A549 treated with dexamethasone at 1 μM for 4 hours (cell line): ENCODE data around the gene NDNF. TPM values are rescaled to one million over a fixed set of nuclear protein-coding genes. Genes with fewer than 3 reads are reported as not detected.

ENCODE experiments used
- total RNA-seq: library from RNA; stranded (reverse); fragments of 200-300 nt; extraction: Qiagen RNA extraction; gene quantifications from 5 replicates; pipeline ENCODE4 v1.2.3, GENCODE V29; 2022

The NDNF gene
- not detected in 5 replicates for total RNA-seq

GRCh38 chr4:121072224-121073003, at the start of gene NDNF:
NDNF (minus strand) TSS chr4:121072535; CDS start chr4:121045837, 26,698 bp downstream.

Other genes starting within 250 kb of the NDNF start
- 2.9 to 5.1 TPM (median 4.4 TPM) in 5 replicates for gene PRDM5, start 149.8 kb downstream of the NDNF start, total RNA-seq
- gene TNIP3, start 91.8 kb upstream of the NDNF start, total RNA-seq = 0.07 to 0.43 TPM (median 0.24 TPM) in 5 replicates